Activated T-helper 17 cell treated with anti-CD3 and anti-CD28 coated beads, Interleukin-2, amount 50 U/mL, for 72 hours (primary cell): ENCODE results near the gene GNAI3. TPM values are rescaled to one million over a fixed set of nuclear protein-coding genes. Genes with fewer than 3 reads are reported as not detected.

Experiments used
- ATAC-seq: fragments of 150-1000 bp; cut with Tn5 transposase; replicated peaks from 2 replicates; pipeline ENCODE4 v1.10.0; 2021; ENCODE audit warnings: mild to moderate bottlenecking, moderate library complexity
- H3K27ac Mint-ChIP-seq: one replicate; pipeline ENCODE4 v1.8.0; 2022; ENCODE audit warnings: mixed read lengths
- H3K27me3 Mint-ChIP-seq: one replicate; pipeline ENCODE4 v1.8.0; 2022; ENCODE audit warnings: mixed read lengths
- H3K36me3 Mint-ChIP-seq: one replicate; pipeline ENCODE4 v1.8.0; 2022; ENCODE audit warnings: low read depth, mild to moderate bottlenecking, mixed read lengths
- H3K4me1 Mint-ChIP-seq: one replicate; pipeline ENCODE4 v1.8.0; 2022; ENCODE audit warnings: mixed read lengths
- H3K4me3 Mint-ChIP-seq: one replicate; pipeline ENCODE4 v1.8.0; 2022; ENCODE audit warnings: mild to moderate bottlenecking, mixed read lengths
- H3K9me3 Mint-ChIP-seq: one replicate; pipeline ENCODE4 v1.8.0; 2022; ENCODE audit warnings: mixed read lengths
- total RNA-seq, 2 donors: library from RNA; stranded (reverse); gene quantifications; one replicate each; pipeline ENCODE4 v1.2.3, GENCODE V29; 2022

Gene GNAI3
- total RNA-seq, 2 donors from 2014 or later, result 10.0 to 11.6 TPM

GRCh38 chr1:109616391-109616790 is 68.0 kb downstream of the GNAI3 start:
- H3K9me3 Mint-ChIP-seq, result no peaks in the 10 kb centered on the region
- peaks cover 30% of the 10 kb centered on the region for H3K4me1 Mint-ChIP-seq
- no peak for ATAC-seq
- peak overlapping the region; percentile 58 for H3K4me3 Mint-ChIP-seq
- H3K27me3 Mint-ChIP-seq, result no peaks in the 10 kb centered on the region
- H3K36me3 Mint-ChIP-seq, result peaks cover 22% of the 10 kb centered on the region
- H3K27ac Mint-ChIP-seq, result peak overlapping the region; percentile 77

DNA sequence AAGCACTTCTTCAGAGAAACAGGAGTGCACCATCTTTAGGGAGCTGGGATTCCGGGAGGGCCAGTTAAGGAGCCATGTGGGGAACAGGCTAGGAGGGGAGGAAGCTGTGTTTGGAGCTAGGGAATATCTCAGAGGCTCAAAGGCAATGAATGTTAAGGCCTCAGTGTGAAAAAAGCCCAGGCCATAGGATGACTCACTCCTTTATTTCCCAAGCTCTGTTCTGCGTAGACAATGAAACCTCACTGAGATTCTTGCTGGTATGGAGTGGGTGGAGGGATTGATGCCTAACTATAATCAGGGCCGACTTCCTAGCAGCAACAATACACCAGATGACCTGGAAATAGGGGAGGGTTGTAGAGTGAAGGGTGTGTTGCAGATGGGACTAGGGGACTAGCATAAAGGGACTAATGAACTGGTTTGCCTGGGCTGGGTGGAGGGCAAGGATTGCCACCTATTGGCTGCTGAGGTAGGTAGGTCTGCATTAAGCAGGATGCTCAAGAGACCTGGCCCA is 68.9 kb downstream of the GNAI3 start:
- Mint-ChIP-seq H3K9me3 (no peaks in the 10 kb centered on the region), H3K27me3 (no peaks in the 10 kb centered on the region), H3K4me1 (peaks cover 39% of the 10 kb centered on the region), H3K36me3 (peaks cover 30% of the 10 kb centered on the region), H3K4me3 (peak overlapping the region; percentile 58), H3K27ac (peak overlapping the region; percentile 77)
- ATAC-seq, result peak; percentile 40

DNA sequence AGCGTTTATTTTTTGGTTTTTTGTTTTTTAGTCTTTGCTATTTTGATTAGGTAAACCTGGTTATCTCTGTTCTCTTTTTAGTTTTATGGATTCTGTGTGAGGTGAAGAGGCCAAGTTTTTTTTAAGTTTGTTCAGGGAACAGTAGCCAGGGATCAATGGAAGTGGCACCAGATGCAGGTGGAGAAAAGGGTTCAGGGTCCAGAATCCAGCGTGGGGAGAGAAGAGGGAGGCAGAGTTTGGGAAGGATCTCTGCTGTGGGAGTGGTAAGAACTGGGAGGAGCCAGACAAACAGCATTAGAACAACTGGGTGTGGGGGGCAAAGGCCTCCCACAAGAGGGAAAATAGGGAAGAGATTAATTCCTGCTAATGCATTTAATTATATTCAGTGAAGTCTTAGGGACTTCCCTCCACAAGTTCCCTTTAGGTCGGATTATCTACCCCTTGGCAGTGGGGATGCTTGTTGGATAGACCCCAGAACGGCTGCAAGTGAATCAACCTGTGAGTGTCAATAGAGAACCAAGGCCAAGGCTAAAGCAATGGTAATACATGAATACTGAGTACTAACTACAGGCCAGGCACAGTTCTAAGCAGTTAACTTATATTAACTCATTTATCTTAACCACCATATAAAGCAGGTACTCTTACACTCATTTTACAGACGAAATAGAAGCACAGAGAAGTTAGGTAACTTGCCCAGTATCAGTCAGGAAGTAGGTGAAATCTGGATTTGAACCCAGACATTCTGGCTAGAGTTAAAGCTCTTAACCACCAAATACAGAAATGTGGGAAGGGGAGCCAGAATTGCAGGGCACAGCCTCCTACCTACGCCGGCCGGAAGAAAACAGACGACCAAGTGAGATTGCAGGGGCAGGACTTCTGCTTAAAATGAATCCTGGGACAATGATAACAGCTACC is 70.5 kb downstream of the GNAI3 start:
- Mint-ChIP-seq H3K4me3 (peak overlapping the region; percentile 97), H3K9me3 (no peaks in the 10 kb centered on the region), H3K36me3 (peaks cover 30% of the 10 kb centered on the region), H3K27ac (peak overlapping the region; percentile 99), H3K27me3 (no peaks in the 10 kb centered on the region), H3K4me1 (peaks cover 43% of the 10 kb centered on the region)
- no peak for ATAC-seq

DNA sequence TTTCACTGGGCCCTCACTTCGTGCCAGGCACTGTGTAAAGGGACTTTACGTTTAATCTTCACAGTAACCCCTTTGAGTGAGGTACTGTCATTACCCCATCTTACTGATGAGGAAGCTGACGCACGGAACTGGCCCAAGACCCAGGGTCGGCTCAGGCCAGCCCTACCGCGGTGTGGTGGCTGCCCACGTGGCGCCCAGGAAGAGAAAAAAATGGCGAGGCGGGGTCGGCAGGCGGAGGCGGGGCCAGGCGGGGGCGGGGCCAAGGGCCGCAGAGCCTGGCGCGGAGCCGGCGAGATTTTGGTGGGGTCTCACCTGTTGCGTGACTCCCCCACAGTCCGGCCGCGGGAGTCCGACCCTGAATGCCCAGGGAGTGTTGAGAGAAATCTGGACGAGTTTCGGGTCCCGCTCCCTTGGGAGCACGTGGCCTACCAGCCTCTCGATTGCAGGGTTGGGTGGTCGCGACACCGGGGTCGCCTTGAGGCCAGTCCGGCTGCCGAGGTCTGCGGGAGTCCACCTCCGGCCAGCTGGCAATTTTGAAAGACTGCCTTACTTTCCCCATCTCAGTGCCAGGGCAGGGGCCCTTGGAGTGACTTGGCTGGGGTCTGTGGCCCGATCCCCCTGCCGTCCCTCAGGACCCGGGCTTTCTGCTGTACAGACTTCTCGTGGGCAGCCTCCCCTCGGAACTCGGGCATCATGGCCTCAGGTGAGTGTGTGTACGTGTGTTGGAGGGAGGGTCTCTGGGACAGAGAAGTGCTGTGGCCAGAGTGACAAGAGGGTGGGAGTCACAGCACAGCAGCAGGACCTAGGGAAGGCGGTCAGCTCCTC is 71.4 kb downstream of the GNAI3 start, which contains the start of the genes AMPD2 and GNAT2:
AMPD2 (plus strand) TSS at position 262 of the 825 bp plus-strand sequence. CDS start 1,339 bp downstream, outside the sequence.
GNAT2 (minus strand) TSS at position 41 of the 825 bp plus-strand sequence. CDS start 6,746 bp downstream, outside the sequence.
- H3K36me3 Mint-ChIP-seq, result peaks cover 30% of the 10 kb centered on the region
- peaks cover 43% of the 10 kb centered on the region for H3K4me1 Mint-ChIP-seq
- peak within 1 kb of the TSS; percentile 99 for H3K27ac Mint-ChIP-seq
- no peaks in the 10 kb centered on the region for H3K9me3 Mint-ChIP-seq
- no peaks in the 10 kb centered on the region for H3K27me3 Mint-ChIP-seq
- ATAC-seq, result peak; percentile 61
- H3K4me3 Mint-ChIP-seq, result peak within 1 kb of the TSS; percentile 97

DNA sequence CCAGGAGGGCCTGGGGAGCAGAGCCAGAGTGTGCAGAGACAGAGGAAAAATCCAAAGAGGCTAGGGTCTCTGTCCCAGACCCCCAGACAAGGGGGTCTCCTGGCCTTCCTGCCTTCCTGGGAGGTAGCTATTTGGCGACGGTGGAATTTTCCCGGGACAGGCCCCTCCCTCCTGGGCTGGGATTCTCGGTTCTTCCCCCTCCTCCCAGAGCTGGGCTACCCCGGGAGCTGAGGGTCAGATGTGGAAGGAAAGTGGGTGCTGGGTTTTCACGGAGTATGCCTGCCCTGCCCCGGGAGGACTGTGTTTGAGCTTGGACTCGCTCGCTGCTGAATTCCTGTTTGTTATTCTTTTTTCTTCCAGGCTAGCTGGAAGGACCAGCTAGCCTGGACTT is 72.0 kb downstream of the GNAI3 start:
- Mint-ChIP-seq H3K27ac (peak overlapping the region; percentile 99), H3K36me3 (peaks cover 32% of the 10 kb centered on the region), H3K4me3 (peak overlapping the region; percentile 97), H3K9me3 (no peaks in the 10 kb centered on the region), H3K4me1 (peaks cover 43% of the 10 kb centered on the region), H3K27me3 (no peaks in the 10 kb centered on the region)
- peak; percentile 2 for ATAC-seq

- Mint-ChIP-seq H3K4me3 (peak overlapping the region; percentile 97), H3K27me3 (no peaks in the 10 kb centered on the region), H3K27ac (peak overlapping the region; percentile 99), H3K4me1 (peaks cover 40% of the 10 kb centered on the region), H3K9me3 (no peaks in the 10 kb centered on the region), H3K36me3 (peaks cover 36% of the 10 kb centered on the region)
- peak; percentile 87 for ATAC-seq
Observed at GRCh38 chr1:109620841-109621286, 72.4 kb downstream of the GNAI3 start.

DNA sequence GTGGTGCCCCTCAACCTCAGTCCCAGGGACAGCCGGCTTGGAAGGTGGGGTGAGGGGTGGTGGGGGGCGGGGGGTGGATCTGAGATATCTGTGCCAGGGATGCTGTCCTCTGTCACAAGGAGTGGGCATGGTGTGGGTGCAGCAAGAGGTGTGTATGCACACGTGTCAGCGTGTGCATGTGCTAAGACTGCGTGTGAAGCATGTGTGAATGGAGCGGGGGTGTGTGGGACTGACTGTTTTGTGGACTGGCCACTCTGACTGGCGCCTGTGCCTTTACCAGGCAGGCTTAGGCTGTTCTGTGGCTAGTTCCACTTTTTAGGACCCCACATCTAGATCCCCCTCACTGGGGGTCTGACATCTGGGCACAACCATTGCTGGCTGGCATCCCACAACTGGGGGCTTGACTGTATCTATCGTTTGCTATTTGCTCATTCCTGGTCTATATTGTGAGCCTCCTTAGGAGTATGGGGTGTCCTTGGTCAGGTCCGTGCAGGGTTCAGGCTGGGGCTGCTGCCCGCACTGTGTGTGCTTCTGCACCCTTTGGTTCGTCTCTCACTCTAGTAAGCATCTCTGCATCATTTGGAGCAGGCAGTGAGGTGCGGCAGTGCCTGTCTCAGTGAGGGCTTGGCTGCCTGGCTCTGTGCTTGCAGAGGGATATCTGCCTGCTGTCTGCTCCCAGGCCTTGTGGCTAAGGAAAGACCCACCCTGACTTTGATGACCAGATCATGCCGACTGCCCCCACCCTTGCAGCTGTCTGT is 73.1 kb downstream of the GNAI3 start:
- no peaks in the 10 kb centered on the region for H3K9me3 Mint-ChIP-seq
- H3K27me3 Mint-ChIP-seq, result no peaks in the 10 kb centered on the region
- H3K4me1 Mint-ChIP-seq, result peaks cover 34% of the 10 kb centered on the region
- H3K27ac Mint-ChIP-seq, result peak overlapping the region; percentile 99
- H3K4me3 Mint-ChIP-seq, result peak overlapping the region; percentile 97
- peak; percentile 7 for ATAC-seq
- H3K36me3 Mint-ChIP-seq, result peaks cover 43% of the 10 kb centered on the region

DNA sequence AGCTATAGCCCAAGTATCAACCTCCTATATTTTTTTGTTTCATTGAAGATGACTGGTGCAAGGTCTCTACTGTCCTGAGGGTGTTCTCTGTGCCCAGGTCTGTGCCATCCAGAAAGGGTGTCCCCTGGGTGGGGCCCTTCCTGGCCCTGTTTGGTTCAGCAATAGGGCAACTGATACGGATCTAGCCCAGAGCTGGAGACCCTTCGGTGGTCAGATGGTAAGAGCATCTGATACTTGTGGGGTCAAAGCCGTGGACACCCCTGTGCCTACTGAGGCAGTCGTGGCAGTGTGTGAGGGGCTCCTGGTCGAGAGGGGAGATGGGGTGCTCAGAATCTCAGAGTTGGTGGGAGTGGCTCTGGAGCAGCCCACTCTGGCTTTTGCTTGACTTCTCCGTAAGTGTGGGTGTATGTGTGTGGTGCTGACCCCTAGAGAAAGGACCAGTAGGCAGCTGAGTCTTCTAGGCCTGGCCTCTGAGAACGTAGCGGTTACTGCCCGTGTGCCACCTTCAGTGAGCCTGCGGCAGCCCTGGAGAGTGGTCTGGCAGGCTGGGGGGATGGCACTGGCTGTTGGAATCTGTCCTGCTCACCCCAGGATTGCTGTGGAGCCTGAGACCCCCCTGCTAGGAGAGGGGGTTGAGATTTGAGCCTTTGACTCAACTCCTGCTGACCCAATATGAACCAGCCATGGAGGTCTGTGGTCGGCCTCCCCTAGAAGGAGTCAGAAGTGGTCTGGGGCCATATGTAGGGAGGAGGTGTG is 73.9 kb downstream of the GNAI3 start:
- no peaks in the 10 kb centered on the region for H3K27me3 Mint-ChIP-seq
- peaks cover 27% of the 10 kb centered on the region for H3K4me1 Mint-ChIP-seq
- no peaks in the 10 kb centered on the region for H3K9me3 Mint-ChIP-seq
- no peak for ATAC-seq
- peaks cover 48% of the 10 kb centered on the region for H3K36me3 Mint-ChIP-seq
- H3K27ac Mint-ChIP-seq, result peak overlapping the region; percentile 99
- peak overlapping the region; percentile 97 for H3K4me3 Mint-ChIP-seq

DNA sequence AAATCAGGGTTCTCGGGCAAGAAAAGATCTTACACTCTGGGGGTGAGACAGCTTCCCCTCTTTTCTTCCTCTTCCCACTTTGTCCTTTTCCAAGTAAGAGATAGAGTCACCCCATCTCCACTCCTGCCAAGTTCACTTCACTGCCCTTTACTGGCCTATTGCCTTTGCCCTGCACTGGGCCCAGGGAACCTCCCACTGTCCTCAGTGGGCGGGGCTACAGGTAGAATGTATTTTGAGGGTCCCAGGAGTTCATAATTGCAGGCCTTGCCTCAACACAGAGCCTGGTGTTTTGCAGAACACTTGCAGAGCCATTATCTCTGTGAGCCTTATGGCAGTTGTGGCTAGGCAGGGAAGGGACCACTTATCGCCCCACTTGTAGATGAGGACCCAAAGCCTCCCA is 74.5 kb downstream of the GNAI3 start:
- no peak for ATAC-seq
- H3K4me1 Mint-ChIP-seq, result peaks cover 24% of the 10 kb centered on the region

DNA sequence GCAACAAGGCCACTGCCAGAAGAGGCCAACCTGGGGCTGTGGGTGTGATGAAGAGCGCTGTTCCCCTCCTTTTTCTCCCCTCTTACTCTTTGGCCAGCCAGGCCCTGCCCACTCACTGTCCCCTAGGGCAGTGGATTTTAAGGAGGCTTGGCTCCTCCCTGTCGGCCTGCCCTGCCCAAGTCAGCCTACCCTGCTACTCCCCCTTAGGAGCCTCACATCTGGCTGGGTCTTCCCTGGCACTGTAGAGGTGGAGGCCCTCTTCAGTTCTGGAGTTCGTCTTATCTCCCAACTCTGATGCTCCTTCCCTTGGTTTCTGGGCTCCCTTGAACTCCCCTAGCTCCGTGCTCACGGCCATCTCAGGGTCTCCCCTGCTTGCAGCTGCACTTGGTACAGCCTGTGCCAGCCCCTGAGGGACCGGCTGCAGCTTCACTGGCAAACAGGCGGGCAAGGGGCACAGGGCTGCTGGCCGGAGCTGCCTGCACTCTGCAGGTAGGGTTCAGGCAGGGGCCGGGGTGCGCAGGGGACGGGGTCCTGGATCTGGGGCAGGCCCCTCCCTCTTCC is 75.3 kb downstream of the GNAI3 start:
- ATAC-seq, result no peak
- Mint-ChIP-seq H3K36me3 (peaks cover 62% of the 10 kb centered on the region), H3K27ac (peak overlapping the region; percentile 99), H3K27me3 (no peaks in the 10 kb centered on the region), H3K4me1 (peaks cover 19% of the 10 kb centered on the region), H3K4me3 (peak overlapping the region; percentile 97), H3K9me3 (no peaks in the 10 kb centered on the region)

More for the DNA sequence above, 74.5 kb downstream of the GNAI3 start:
- Mint-ChIP-seq H3K9me3 (no peaks in the 10 kb centered on the region), H3K36me3 (peaks cover 54% of the 10 kb centered on the region), H3K27ac (peak overlapping the region; percentile 99), H3K4me3 (peak overlapping the region; percentile 97), H3K27me3 (no peaks in the 10 kb centered on the region)

DNA sequence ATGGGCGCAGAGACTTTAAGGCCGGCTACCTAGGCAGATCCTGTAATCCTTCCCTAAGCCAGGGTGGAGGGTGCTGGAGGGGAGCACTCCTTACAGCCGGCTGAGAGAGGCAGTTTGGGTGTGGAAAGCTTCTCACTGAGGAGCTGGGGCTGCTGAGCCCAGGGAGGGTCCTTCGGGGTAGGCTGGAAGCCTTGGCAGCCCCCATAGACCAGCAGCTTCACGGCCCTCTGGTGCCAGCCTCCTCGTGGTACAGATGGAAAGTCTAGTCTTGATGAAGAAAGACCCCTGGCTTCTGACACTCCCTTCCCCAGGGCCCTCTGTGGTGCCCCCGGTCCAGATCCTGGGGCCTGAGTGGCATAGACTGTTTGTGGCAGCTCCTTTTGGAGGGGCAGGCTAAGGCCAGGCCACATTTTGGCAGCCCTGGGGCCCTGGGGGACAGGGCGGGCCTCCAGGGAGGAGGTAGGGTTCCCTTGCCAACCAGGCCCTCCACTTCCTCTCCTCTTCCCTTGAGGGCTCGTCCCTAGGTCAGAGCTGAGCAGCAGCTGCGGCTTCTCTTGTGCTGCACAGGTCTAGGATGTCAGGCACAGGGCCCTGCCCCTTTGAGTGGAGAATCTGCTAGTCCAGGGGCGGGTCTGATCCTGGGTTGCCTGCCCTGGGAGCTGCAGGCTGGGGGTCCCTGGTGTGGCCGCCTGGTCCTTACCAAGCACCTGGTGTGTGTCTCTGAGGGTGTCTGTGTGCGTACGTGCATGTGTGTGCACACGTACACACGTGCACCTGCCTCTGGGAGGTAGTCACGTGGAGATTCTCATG is 76.0 kb downstream of the GNAI3 start:
- no peaks in the 10 kb centered on the region for H3K9me3 Mint-ChIP-seq
- ATAC-seq, result no peak
- peaks cover 13% of the 10 kb centered on the region for H3K4me1 Mint-ChIP-seq
- no peaks in the 10 kb centered on the region for H3K27me3 Mint-ChIP-seq
- peak overlapping the region; percentile 97 for H3K4me3 Mint-ChIP-seq
- H3K36me3 Mint-ChIP-seq, result peaks cover 65% of the 10 kb centered on the region
- peak overlapping the region; percentile 99 for H3K27ac Mint-ChIP-seq

GRCh38 chr1:109625176-109625575 is 76.8 kb downstream of the GNAI3 start:
- Mint-ChIP-seq H3K9me3 (no peaks in the 10 kb centered on the region), H3K27me3 (no peaks in the 10 kb centered on the region), H3K27ac (peak overlapping the region; percentile 74), H3K4me1 (peaks cover 16% of the 10 kb centered on the region), H3K4me3 (no peak overlapping the region), H3K36me3 (peaks cover 65% of the 10 kb centered on the region)
- no peak for ATAC-seq
